PC-3 (cell line): Measurements from ENCODE around the gene PLCL1.

Experiments
- EZH2 ChIP-seq: fragments of 300-600 bp; sonication (generic); IDR thresholded peaks from one replicate; pipeline ENCODE4 v1.6.1; 2017; ENCODE audit warnings: antibody characterized with exemption, mild to moderate bottlenecking, low read length; ENCODE audit not compliant: unreplicated experiment
- TF ChIP-seq, protein P1 (sequence below): fragments of 300-600 bp; sonication (generic); conservative IDR thresholded peaks from 2 replicates; pipeline ENCODE4 v1.5.1; 2017; ENCODE audit warnings: antibody characterized with exemption, low read depth, mild to moderate bottlenecking, low read length

DNA sequence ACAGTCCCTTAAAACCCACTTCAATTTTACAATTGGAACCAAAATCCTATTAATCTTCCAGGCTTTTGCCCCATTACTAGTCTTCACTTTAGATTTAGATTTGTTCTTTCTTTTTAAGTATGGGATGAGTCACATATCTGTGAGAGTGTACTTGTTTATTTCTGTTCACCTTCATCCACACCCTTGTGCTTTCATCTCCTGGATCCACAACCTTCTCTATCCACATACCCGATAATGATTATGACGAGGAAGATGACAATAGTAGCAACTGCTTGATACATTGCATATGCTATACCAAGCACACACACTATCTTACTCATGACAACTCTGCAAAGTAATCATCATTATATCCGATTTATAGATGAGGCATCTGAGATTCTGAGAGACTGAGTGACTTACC, 297.3 kb downstream of the PLCL1 start:
- TF ChIP-seq, protein P1, sequence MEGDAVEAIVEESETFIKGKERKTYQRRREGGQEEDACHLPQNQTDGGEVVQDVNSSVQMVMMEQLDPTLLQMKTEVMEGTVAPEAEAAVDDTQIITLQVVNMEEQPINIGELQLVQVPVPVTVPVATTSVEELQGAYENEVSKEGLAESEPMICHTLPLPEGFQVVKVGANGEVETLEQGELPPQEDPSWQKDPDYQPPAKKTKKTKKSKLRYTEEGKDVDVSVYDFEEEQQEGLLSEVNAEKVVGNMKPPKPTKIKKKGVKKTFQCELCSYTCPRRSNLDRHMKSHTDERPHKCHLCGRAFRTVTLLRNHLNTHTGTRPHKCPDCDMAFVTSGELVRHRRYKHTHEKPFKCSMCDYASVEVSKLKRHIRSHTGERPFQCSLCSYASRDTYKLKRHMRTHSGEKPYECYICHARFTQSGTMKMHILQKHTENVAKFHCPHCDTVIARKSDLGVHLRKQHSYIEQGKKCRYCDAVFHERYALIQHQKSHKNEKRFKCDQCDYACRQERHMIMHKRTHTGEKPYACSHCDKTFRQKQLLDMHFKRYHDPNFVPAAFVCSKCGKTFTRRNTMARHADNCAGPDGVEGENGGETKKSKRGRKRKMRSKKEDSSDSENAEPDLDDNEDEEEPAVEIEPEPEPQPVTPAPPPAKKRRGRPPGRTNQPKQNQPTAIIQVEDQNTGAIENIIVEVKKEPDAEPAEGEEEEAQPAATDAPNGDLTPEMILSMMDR: no peak
- TF ChIP-seq EZH2: no peak
